GM18499 (cell line): ENCODE data around the gene DGKI.
"Not testable (repeated sequence)": the region's sequence is repeated elsewhere in the genome, so short reads cannot be mapped to it uniquely, and the experiment has no call there.

Experiments
- ATAC-seq: cut with Tn5 transposase; IDR thresholded peaks from one replicate; pipeline ENCODE4 v1.9.1; 2021; ENCODE audit warnings: moderate number of reproducible peaks; ENCODE audit not compliant: insufficient read depth, unreplicated experiment

Gene DGKI

GRCh38 chr7:137753948-137754851 is 92.6 kb downstream of the DGKI start:
- ATAC-seq: no peak

DNA sequence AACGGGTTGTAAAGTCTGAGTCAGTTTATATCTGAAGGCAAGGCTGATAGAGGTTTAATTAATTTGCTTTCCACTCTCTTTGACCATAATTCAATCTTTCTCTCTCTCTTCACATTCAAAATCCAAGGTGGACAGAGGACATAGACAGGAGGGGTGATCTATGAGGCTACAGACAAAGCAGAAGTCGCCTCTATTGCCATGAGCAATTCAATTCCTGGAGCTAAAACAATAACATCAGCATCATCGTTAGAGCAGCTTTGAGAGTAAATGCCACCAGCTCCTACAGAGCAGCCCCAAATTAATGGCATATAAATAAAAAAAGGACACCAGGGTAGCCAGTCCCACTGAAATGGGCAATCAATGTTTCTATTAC is 93.2 kb downstream of the DGKI start:
- ATAC-seq: no peak

GRCh38 chr7:137753067-137753466 is 93.7 kb downstream of the DGKI start:
- ATAC-seq: no peak

GRCh38 chr7:137751361-137752009 is 95.3 kb downstream of the DGKI start:
- no peak for ATAC-seq

DNA sequence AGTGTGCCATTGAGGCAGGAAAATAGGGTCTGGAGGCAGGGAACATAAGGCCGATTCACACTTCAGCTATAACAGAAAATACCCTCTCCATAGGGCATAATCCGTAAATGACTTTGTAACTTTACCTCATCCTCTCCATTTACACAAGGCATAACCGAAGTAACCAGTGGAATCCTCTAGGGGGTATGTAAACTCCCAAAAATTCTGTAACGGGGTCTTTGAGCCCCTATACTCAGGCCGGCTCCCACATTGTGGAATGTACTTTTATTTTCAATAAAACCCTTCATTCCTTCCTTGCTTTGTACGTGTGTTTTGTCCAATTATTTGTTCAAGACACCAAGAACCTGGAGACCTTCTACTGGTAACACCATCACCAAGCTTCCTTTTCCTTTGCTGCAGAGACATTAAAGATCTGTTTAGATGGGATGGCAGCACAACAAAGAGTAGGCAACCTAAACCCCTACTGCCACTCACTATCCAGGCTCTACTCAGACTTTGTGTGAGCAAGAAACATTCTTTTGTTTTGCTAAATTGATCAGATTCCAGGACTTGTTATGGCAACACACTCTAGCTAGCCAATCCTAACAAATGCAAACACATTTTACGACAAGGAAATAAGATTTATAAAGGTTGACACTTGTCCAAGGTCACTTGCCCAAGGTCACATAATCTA is 99.3 kb downstream of the DGKI start:
- no peak for ATAC-seq

- ATAC-seq: no peak
Measured at GRCh38 chr7:137743021-137743420, 103.8 kb downstream of the DGKI start.

DNA sequence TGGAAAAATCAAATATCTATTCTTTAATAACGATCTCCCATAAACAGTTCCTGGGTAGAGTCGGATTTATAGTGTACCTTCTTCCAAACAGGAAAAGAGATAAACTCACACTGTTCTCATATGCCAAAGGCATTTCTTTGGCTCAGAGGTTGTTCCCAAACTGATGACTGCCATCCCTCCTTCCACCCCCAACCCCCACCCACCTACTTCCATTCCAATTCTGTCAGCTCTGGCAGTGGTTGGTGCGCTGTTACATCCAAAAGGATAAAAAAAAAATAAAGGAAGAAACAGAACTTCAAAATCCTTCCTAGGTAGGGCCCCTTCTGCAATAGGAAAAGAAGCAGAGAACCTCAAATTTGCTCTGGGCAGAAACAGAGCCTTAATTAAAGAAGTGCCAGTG is 104.7 kb downstream of the DGKI start:
- no peak for ATAC-seq

- ATAC-seq: no peak
Measured at GRCh38 chr7:137741443-137741842, 105.3 kb downstream of the DGKI start.

- no peak for ATAC-seq
Measured at GRCh38 chr7:137734221-137734620, 112.6 kb downstream of the DGKI start.

DNA sequence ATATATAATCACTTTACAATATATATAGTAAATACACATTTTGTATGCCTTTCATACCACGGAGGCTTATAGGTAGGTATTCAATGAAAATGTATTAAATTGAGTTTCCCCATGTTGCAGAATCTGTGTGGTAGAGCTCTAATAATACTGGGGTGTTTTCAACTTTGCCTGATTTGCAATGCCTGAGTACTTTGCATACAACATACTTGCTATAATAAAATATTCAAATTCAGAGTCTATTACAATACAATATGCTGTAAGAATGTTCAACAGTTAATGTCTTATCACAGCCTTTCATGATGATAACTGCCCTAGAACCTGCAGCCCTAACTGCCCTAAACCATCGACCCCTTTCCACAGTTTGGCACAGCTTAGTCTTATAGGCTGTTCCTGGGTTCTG is 114.6 kb downstream of the DGKI start:
- ATAC-seq: no peak

DNA sequence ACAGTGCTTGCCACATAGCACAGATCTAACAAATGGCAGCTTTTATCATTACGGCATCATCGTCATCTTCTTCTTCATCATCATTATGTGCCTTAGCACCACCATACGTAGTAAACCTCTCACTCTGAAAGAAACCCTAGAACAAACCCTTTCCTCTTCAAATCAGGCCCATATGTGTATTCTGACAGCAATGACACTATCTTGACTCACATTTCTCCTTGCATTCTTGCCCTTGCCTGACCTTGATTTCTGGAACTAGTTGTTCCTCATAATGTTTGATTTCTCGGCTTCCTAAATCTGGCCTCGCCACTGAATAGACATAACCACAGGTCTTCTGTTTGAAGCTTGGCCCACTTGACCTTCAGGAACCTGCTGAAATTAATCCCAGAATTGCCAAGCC is 115.3 kb downstream of the DGKI start:
- no peak for ATAC-seq

DNA sequence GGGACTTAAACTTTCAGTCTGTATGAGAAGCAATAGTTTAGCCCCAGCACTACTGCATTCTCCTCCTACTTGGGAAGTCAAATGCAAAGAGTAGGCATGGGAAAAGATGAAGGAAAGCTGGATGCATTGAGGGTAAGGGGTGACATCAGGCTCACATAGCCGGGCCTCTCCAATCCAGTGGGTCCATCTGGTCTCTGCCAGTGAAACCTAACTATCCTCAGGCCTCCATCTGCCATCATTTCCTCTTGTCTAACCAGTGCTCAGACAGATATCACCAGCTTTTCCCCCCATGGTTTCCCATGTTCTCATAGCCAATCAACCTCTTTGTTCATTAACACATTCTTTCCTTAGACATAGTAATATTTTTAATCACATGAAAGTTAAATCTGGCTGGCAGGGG is 118.3 kb downstream of the DGKI start:
- no peak for ATAC-seq

- ATAC-seq: no peak
Measured at GRCh38 chr7:137727413-137727812, 119.4 kb downstream of the DGKI start.

DNA sequence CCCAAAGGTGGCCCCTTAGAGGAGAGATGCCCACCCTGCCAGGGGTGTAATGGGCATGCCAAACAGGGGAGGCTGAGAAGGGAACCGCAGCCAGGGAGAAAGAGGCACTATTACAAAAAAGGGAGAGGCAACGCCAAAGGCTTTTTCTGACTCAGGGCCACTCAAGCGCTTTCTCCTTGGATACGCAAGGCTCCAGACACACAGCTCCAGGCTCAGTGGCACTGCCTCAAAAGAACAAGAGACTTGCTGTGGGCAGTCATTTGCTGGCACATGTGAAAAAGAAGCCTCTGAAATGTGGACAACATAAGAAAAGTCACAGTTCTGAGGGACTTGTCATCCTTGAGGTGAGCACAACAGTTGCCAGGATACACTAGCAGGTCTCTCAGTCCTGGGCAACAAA is 128.4 kb downstream of the DGKI start:
- no peak for ATAC-seq

GRCh38 chr7:137717811-137718271 is 128.9 kb downstream of the DGKI start:
- no peak for ATAC-seq

- no peak for ATAC-seq
Measured at GRCh38 chr7:137717045-137717444, 129.7 kb downstream of the DGKI start.

DNA sequence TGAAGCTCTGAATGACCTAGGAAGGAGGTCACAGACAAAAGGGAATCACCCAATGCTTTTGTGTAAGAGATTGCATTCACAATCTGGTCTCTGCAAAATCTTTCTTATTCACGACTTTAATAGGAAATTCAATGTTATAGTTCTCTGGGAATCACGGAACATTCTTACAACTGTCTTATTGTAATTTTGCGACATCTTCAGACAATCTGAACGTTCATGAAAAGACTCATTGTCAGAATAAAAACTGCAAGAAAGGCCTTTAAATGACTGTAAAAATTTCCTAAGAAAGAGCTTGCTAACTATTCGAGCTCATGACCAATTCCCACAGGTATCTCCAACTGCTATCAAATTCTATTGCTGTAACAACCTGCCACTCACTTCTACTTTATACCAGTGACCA is 130.7 kb downstream of the DGKI start:
- ATAC-seq: no peak

DNA sequence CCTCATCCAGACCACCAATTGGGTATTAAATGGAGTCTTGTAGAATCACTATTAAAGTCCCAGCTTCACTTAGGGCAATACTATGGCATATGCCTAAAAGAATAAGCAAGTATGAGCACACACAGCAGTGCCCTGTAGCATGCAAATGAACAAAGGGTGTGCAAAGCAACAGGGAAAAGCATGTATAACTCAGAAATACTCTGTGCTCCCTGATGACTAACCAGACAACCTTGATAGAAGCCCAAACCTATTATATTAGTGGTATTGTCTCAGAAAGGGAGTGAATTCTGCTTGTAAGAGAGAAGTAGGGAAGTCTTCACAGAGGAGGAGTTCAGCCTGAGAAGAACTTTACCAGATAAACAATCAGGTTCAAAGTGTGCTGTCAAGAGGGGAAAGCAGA is 131.2 kb downstream of the DGKI start:
- no peak for ATAC-seq

GRCh38 chr7:137715121-137715520 is 131.7 kb downstream of the DGKI start:
- no peak for ATAC-seq

DNA sequence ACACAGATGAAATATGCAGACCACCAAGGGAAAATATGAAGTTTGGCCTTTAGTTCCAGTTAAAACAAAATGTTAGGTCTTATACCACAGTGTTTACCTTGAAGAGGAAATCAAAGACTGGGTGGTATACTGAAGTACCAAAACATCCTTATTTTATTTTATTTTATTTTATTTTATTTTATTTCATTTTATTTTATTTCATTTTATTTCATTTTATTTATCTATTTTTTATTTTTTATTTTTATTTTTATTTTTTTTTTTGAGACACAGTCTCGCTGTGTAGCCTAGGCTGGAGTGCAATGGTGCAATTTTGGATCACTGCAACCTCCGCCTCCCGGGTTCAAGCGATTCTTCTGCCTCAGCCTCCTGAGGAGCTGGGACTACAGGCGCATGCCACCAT is 140.4 kb downstream of the DGKI start:
- not testable (repeated sequence) for ATAC-seq

DNA sequence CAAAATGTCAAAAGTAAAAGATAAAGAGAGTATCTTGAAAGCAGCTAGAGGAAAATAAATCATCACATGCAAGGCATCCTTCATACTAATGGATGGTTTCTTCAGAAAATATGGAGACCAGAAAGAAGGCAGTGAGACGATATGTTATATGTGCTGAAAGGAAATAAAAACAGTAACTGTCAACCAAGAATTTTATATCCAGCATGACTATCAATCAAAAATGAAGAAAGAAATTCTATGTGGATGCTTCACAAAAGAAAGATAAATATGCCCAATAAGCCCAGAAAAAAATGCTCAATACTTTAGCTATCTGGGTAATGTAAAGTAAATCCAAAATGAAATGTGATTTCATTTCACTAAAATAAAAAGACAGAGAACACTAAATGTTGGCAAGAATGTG is 142.1 kb downstream of the DGKI start:
- ATAC-seq: no peak
